ENCODE results near the gene HDGFL2. TPM values are rescaled to one million over a fixed set of nuclear protein-coding genes. Genes with fewer than 3 reads are reported as not detected.

HDGFL2 gene
- total RNA-seq, 1 experiment from 2014 or later: 75.2 TPM

GRCh38 chr19:4533835-4534424 lies 61.8 kb downstream of the HDGFL2 start (continued):
- TF ChIP-seq, protein P1, sequence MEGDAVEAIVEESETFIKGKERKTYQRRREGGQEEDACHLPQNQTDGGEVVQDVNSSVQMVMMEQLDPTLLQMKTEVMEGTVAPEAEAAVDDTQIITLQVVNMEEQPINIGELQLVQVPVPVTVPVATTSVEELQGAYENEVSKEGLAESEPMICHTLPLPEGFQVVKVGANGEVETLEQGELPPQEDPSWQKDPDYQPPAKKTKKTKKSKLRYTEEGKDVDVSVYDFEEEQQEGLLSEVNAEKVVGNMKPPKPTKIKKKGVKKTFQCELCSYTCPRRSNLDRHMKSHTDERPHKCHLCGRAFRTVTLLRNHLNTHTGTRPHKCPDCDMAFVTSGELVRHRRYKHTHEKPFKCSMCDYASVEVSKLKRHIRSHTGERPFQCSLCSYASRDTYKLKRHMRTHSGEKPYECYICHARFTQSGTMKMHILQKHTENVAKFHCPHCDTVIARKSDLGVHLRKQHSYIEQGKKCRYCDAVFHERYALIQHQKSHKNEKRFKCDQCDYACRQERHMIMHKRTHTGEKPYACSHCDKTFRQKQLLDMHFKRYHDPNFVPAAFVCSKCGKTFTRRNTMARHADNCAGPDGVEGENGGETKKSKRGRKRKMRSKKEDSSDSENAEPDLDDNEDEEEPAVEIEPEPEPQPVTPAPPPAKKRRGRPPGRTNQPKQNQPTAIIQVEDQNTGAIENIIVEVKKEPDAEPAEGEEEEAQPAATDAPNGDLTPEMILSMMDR (IDR thresholded peaks at IDR 0.05 in 2 of 3, conservative IDR thresholded peaks at IDR 0.05 in 1 of 3; ENCODE audit: borderline replicate concordance in 1 of 3, insufficient read depth in 1 of 3, low read depth in 2 of 3, low read length in 2 of 3): no peak

- TSS peak; percentile 45 for BruUV-seq (replicated peaks)
Measured at GRCh38 chr19:4534836-4535658, 63.0 kb downstream of the HDGFL2 start, which contains the start of gene PLIN5. PLIN5 (minus strand) TSS chr19:4535224; CDS start chr19:4534074, 1,150 bp downstream.

More at GRCh38 chr19:4534836-4535658, 63.0 kb downstream of the HDGFL2 start, which contains the start of gene PLIN5:
- intact Hi-C loops (cut with micrococcal nuclease): no loop called here
- peak; percentile 96 for ATAC-seq
- Histone ChIP-seq H3K9me2 (ENCODE audit: insufficient read depth) (no peaks in the 10 kb centered on the region), H4K20me1 (ENCODE audit: insufficient read depth) (no peaks in the 10 kb centered on the region), H3K27me3 (ENCODE audit: insufficient read depth, low read length) (no peaks in the 10 kb centered on the region), H3K4me3 (replicated peaks in 1 of 2; ENCODE audit: low read depth in 1 of 2, low read length in 2 of 2) (peak within 1 kb of the TSS; percentile 50 to 62), H3K9ac (ENCODE audit: low read length) (peak within 1 kb of the TSS; percentile 52), H3K27ac (ENCODE audit: low read depth, low read length) (peak within 1 kb of the TSS; percentile 7; the same call in 1 of the 2 replicates), H3K36me3 (ENCODE audit: control insufficient read depth in 1 of 2, insufficient read depth in 2 of 2, low read length in 2 of 2) (no peaks in the 10 kb centered on the region), H3K4me2 (ENCODE audit: low read length) (peak within 1 kb of the TSS; percentile 91), H3K4me1 (ENCODE audit: control insufficient read depth in 1 of 2, insufficient read depth in 2 of 2, low read length in 2 of 2) (peaks cover 12 to 30% of the 10 kb centered on the region in 2 experiments; a peak in 3 of 4 replicates), H3K9me3 (ENCODE audit: control insufficient read depth in 1 of 2, insufficient read depth in 1 of 2, low read depth in 1 of 2, low read length in 2 of 2) (no peaks in the 10 kb centered on the region), H2AFZ (ENCODE audit: low read depth, low read length, poor library complexity, severe bottlenecking) (peak within 1 kb of the TSS; percentile 10), H3K79me2 (ENCODE audit: insufficient read depth, low read length) (no peaks in the 10 kb centered on the region)
- ChIA-PET RAD21 (ENCODE audit: low non-redundant PET in 1 of 2, low total read pairs in 2 of 2, uncharacterized antibody in 2 of 2, unreplicated experiment in 2 of 2) (interaction anchor here in 1 of 2 experiments (1.2 kb wide), 1 partner anchor 12 kb away, joined by 3 read pairs; no protein-coding TSS in a partner anchor), CTCF (interaction anchor here (0.6 to 2.0 kb wide), 9 partner anchors 12 to 268 kb away, joined by 3 to 76 read pairs (median 4); no protein-coding TSS in a partner anchor), POLR2A (interaction anchor here (0.6 to 2.1 kb wide), 9 partner anchors 10 to 139 kb away, joined by 3 to 8 read pairs (median 3); partner anchors contain the start of gene HDGFL2)
- no peak; the same call in 1 of the 2 replicates for TF ChIP-seq SP1 (IDR thresholded peaks at IDR 0.05; ENCODE audit: low read depth)
- peak; percentile 44; the same call in 1 of the 2 replicates for TF ChIP-seq POLR2AphosphoS5 (IDR thresholded peaks at IDR 0.05; ENCODE audit: low read depth, low read length)
- TF ChIP-seq CBX3 (IDR thresholded peaks at IDR 0.05; ENCODE audit: low read depth): no peak
- TF ChIP-seq TCF7L2 (IDR thresholded peaks at IDR 0.05; ENCODE audit: borderline replicate concordance, extremely low read depth, insufficient read depth, insufficient read length): peak; percentile 26
- no peak for TF ChIP-seq RAD21 (IDR thresholded peaks at IDR 0.05; ENCODE audit: low read depth)
- TF ChIP-seq EGR1 (IDR thresholded peaks at IDR 0.05; ENCODE audit: low read depth): peak; percentile 94
- no peak for TF ChIP-seq ZNF274 (IDR thresholded peaks at IDR 0.05; ENCODE audit: low read depth, low read length)
- no peak for TF ChIP-seq CEBPB (IDR thresholded peaks at IDR 0.05; ENCODE audit: low read depth)
- TF ChIP-seq SIN3A (IDR thresholded peaks at IDR 0.05; ENCODE audit: low read depth): no peak
- TF ChIP-seq, protein P2, sequence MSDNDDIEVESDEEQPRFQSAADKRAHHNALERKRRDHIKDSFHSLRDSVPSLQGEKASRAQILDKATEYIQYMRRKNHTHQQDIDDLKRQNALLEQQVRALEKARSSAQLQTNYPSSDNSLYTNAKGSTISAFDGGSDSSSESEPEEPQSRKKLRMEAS (IDR thresholded peaks at IDR 0.05): no peak; the same call in 1 of the 2 replicates
- TF ChIP-seq POLR2A (IDR thresholded peaks at IDR 0.05; ENCODE audit: borderline replicate concordance, extremely low read depth, insufficient read depth, insufficient read length): no peak
- DNase-seq (ENCODE audit: low read depth, low spot score): peak; percentile 65
